GM04503 (cell line): Measurements from ENCODE around the gene ENO2.
"Not testable (repeated sequence)": the region's sequence is repeated elsewhere in the genome, so short reads cannot be mapped to it uniquely, and the experiment has no call there.

ENCODE experiments used
- DNase-seq: peaks from one replicate; pipeline ENCODE4 v3.0.0-alpha.2; 2012; ENCODE audit warnings: low read depth

ENO2 gene

GRCh38 chr12:6914246-6914946 is at the start of gene ENO2:
Gene ENO2, plus strand, starts transcription at chr12:6914580. Its CDS starts 1,253 bp downstream, at chr12:6915833.
- DNase-seq = no peak

GRCh38 chr12:6865307-6865706 is 49.1 kb upstream of the ENO2 start:
- DNase-seq = not testable (repeated sequence)

- no peak for DNase-seq
Measured at GRCh38 chr12:6866163-6866919, 48.0 kb upstream of the ENO2 start.

GRCh38 chr12:6866920-6867412 is 47.4 kb upstream of the ENO2 start:
- no peak for DNase-seq

- no peak for DNase-seq
Measured at GRCh38 chr12:6867413-6868210, 46.8 kb upstream of the ENO2 start, which contains the start of gene TPI1. Gene TPI1, plus strand, starts transcription at chr12:6867531. Its CDS starts 36 bp downstream, at chr12:6867567.

GRCh38 chr12:6868211-6869048 is 46.0 kb upstream of the ENO2 start:
- DNase-seq = no peak

GRCh38 chr12:6869049-6870021 is 45.0 kb upstream of the ENO2 start:
- DNase-seq = no peak

- DNase-seq = not testable (repeated sequence)
Measured at GRCh38 chr12:6870304-6870703, 44.1 kb upstream of the ENO2 start.

GRCh38 chr12:6871052-6871957 is 43.1 kb upstream of the ENO2 start:
- no peak for DNase-seq

GRCh38 chr12:6872073-6873048 is 42.0 kb upstream of the ENO2 start:
- DNase-seq = no peak

GRCh38 chr12:6873094-6874014 is 41.0 kb upstream of the ENO2 start, which contains the start of gene SPSB2:
Gene SPSB2, minus strand, starts transcription at chr12:6873303. Its CDS starts 402 bp downstream, at chr12:6872901.
- DNase-seq = peak; percentile 56

- not testable (repeated sequence) for DNase-seq
Measured at GRCh38 chr12:6874015-6874368, 40.4 kb upstream of the ENO2 start.

- not testable (repeated sequence) for DNase-seq
Measured at GRCh38 chr12:6879824-6880223, 34.6 kb upstream of the ENO2 start.

GRCh38 chr12:6883252-6883651 is 31.1 kb upstream of the ENO2 start:
- no peak for DNase-seq

- DNase-seq = no peak
Measured at GRCh38 chr12:6883683-6884082, 30.7 kb upstream of the ENO2 start.

- no peak for DNase-seq
Measured at GRCh38 chr12:6884539-6884938, 29.8 kb upstream of the ENO2 start.
